HG03442 (cell line): ENCODE data around the gene SYNPO.

Source experiments
- ATAC-seq: cut with Tn5 transposase; IDR thresholded peaks from one replicate; pipeline ENCODE4 v1.9.1; 2021; ENCODE audit warnings: mild to moderate bottlenecking, moderate library complexity; ENCODE audit not compliant: unreplicated experiment

The SYNPO gene

GRCh38 chr5:150653762-150654556 is 13.5 kb downstream of the SYNPO start:
- ATAC-seq, result no peak

GRCh38 chr5:150655221-150655620 is 14.8 kb downstream of the SYNPO start:
- no peak for ATAC-seq

GRCh38 chr5:150656191-150657132 is 16.0 kb downstream of the SYNPO start:
- ATAC-seq, result peak; percentile 67

- no peak for ATAC-seq
Measured at GRCh38 chr5:150658121-150658520, 17.7 kb downstream of the SYNPO start.

- ATAC-seq, result no peak
Measured at GRCh38 chr5:150658699-150659265, 18.3 kb downstream of the SYNPO start.

GRCh38 chr5:150659360-150660107 is 19.1 kb downstream of the SYNPO start:
- no peak for ATAC-seq

GRCh38 chr5:150660108-150660831 is 19.8 kb downstream of the SYNPO start:
- ATAC-seq, result no peak

- ATAC-seq, result no peak
Measured at GRCh38 chr5:150661086-150661485, 20.6 kb downstream of the SYNPO start, which contains the start of gene MYOZ3. TSS of gene MYOZ3 (plus strand) at chr5:150661251. CDS start at chr5:150662942, 1,691 bp downstream.

GRCh38 chr5:150661821-150662596 is 21.5 kb downstream of the SYNPO start:
- ATAC-seq, result no peak

GRCh38 chr5:150662731-150663516 is 22.5 kb downstream of the SYNPO start:
- no peak for ATAC-seq

GRCh38 chr5:150663936-150664335 is 23.5 kb downstream of the SYNPO start:
- ATAC-seq, result no peak

GRCh38 chr5:150665044-150665443 is 24.6 kb downstream of the SYNPO start:
- no peak for ATAC-seq

GRCh38 chr5:150670275-150670947 is 30.0 kb downstream of the SYNPO start:
- no peak for ATAC-seq

GRCh38 chr5:150670948-150671310 is 30.5 kb downstream of the SYNPO start:
- ATAC-seq, result no peak

GRCh38 chr5:150671509-150672236 is 31.2 kb downstream of the SYNPO start:
- ATAC-seq, result no peak

GRCh38 chr5:150672237-150672883 is 31.9 kb downstream of the SYNPO start:
- ATAC-seq, result no peak

- ATAC-seq, result no peak
Measured at GRCh38 chr5:150672884-150673275, 32.4 kb downstream of the SYNPO start.
